Left ventricle myocardium inferior (tissue), 1 donor: ENCODE results near the gene SLCO2B1. TPM values are rescaled to one million over a fixed set of nuclear protein-coding genes. Genes with fewer than 3 reads are reported as not detected.

ENCODE experiments used
- DNase-seq: peaks from one replicate; pipeline ENCODE4 v3.0.0-alpha.2; 2020
- H3K27ac ChIP-seq: fragments of 200-600 bp; replicated peaks from 2 replicates; pipeline ENCODE4 v1.8.0; 2021
- H3K27me3 ChIP-seq: fragments of 200-600 bp; 2 replicates; pipeline ENCODE4 v1.8.0; 2021; ENCODE audit warnings: low read depth
- H3K36me3 ChIP-seq: fragments of 200-600 bp; 2 replicates; pipeline ENCODE4 v1.8.0; 2021
- H3K4me1 ChIP-seq: fragments of 200-600 bp; 2 replicates; pipeline ENCODE4 v1.8.0; 2021
- H3K4me3 ChIP-seq: fragments of 200-600 bp; 2 replicates; pipeline ENCODE4 v1.8.0; 2021; ENCODE audit warnings: mild to moderate bottlenecking, moderate library complexity
- H3K9me3 ChIP-seq: fragments of 200-600 bp; replicated peaks from 2 replicates; pipeline ENCODE4 v1.8.0; 2021
- intact Hi-C: fragments of 100-400 bp; cut with micrococcal nuclease; formaldehyde crosslinking; loops from one replicate; pipeline ENCODE4 v1.11.0; 2022
- total RNA-seq: library from RNA; stranded (reverse); fragmentation: NEBNext Ultra II Directional; extraction: Animal tissue kit (Norgen Biotek cat#: 25700); gene quantifications from one replicate; pipeline ENCODE4 v1.2.1, GENCODE V29; 2021
- TF ChIP-seq, protein P1 (sequence below): fragments of 200-600 bp; IDR thresholded peaks from 2 replicates; pipeline ENCODE4 v1.8.0; 2021; ENCODE audit warnings: antibody characterized with exemption, mild to moderate bottlenecking, borderline replicate concordance
- donor health status: DM: no; HTN: yes; CAD: no; lungs with severe emphysema.

SLCO2B1 gene
- total RNA-seq, 1 donor from 2014 or later = 22.7 TPM

DNA sequence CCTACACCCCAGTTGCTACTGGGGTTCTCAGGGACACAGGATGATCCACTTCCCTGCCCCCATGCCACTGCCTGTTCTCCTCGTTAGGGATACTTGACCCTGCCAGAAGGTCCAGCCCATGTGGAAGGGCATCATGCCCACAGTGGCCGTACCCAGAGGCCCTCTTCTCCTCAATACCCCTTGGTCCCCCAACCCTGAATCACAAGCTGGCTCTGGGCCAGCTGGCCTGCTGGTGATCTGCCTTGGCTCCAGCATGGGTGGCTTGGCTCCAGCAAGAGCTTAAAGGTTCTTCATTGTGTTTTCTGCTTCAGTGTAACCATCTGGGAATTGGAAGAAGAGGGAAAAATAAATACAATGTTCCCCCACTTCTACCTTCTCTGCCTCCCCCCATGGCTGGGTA, 78.6 kb downstream of the SLCO2B1 start:
- no peaks in the 10 kb centered on the region for H3K36me3 ChIP-seq
- H3K4me1 ChIP-seq = no peaks in the 10 kb centered on the region
- H3K4me3 ChIP-seq = no peak overlapping the region
- intact Hi-C loops = no loop called here
- no peak for DNase-seq
- TF ChIP-seq, protein P1, sequence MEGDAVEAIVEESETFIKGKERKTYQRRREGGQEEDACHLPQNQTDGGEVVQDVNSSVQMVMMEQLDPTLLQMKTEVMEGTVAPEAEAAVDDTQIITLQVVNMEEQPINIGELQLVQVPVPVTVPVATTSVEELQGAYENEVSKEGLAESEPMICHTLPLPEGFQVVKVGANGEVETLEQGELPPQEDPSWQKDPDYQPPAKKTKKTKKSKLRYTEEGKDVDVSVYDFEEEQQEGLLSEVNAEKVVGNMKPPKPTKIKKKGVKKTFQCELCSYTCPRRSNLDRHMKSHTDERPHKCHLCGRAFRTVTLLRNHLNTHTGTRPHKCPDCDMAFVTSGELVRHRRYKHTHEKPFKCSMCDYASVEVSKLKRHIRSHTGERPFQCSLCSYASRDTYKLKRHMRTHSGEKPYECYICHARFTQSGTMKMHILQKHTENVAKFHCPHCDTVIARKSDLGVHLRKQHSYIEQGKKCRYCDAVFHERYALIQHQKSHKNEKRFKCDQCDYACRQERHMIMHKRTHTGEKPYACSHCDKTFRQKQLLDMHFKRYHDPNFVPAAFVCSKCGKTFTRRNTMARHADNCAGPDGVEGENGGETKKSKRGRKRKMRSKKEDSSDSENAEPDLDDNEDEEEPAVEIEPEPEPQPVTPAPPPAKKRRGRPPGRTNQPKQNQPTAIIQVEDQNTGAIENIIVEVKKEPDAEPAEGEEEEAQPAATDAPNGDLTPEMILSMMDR = no peak
- H3K9me3 ChIP-seq = no peaks in the 10 kb centered on the region
- no peak overlapping the region for H3K27ac ChIP-seq
- peaks cover 31% of the 10 kb centered on the region for H3K27me3 ChIP-seq

DNA sequence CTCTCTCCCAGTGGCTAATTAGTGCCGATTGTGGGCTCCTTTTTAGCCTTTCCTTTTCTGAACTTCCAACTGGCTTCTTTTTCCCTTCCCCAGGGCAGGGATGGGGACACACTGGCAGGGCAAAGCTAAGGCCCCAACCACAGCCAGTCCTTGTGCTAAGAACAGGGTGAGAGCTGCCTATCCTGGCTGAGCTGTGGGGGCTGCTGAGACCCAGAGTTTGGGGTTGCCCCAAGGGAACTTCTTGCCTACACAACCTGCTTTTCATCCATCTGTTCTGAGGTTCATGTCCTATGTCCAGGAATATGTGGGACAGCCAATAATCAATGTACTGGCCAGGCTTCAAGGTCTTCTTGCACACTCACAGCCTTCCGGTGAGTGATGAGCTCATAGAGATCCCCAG, 79.7 kb downstream of the SLCO2B1 start:
- Histone ChIP-seq H3K4me1 (no peaks in the 10 kb centered on the region), H3K4me3 (no peak overlapping the region), H3K27me3 (peaks cover 43% of the 10 kb centered on the region), H3K9me3 (no peaks in the 10 kb centered on the region), H3K36me3 (no peaks in the 10 kb centered on the region), H3K27ac (no peak overlapping the region)
- TF ChIP-seq, protein P1 = no peak
- no peak for DNase-seq
- intact Hi-C loops = no loop called here

DNA sequence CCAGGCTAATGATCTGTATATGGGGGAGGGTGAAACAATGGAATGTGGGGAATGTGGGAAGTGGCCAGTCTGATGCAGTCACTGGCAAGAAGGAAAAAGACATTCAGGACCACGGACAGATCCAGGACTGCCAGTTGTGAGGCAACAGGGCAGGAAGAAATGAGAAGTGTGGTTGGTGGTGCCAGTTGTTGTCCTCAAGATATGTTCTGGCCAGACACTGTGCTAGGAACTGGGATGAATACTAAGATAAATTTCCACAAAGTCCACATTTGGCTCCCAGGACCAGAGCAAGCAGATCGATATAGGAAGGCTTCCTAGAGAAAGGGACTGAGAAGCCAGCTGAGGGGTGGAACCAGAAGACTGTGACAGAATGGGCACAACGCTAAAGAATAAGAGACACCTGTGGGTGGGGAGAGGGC, 82.9 kb downstream of the SLCO2B1 start:
- Histone ChIP-seq H3K4me3 (no peak overlapping the region), H3K9me3 (no peaks in the 10 kb centered on the region), H3K27ac (no peak overlapping the region), H3K27me3 (peaks cover 66% of the 10 kb centered on the region), H3K36me3 (no peaks in the 10 kb centered on the region), H3K4me1 (no peaks in the 10 kb centered on the region)
- no peak for DNase-seq
- TF ChIP-seq, protein P1 = no peak
- intact Hi-C loops = no loop called here

DNA sequence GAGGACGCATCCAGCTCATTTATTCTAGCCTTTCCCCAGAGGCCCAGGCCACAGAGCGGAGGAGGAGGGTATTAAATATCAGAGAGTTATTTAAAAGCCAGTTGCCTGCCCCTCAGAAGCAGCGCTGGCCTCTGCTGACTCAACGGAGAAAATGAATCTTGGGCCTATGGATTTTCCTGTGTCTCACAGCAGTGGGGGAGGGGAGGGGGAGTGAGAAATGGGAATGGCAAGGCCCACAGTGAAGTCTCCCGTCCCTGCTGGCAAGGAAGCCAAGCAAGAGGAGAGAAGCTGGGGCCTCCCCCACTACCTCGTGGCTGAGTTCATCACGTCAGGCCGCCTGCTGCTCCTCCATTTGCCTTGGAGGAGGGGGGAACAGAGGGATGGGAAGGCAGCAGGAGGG, 85.2 kb downstream of the SLCO2B1 start:
- TF ChIP-seq, protein P1 = no peak
- Histone ChIP-seq H3K4me3 (no peak overlapping the region), H3K27ac (no peak overlapping the region), H3K4me1 (peaks cover 10% of the 10 kb centered on the region), H3K27me3 (peaks cover 71% of the 10 kb centered on the region), H3K36me3 (no peaks in the 10 kb centered on the region), H3K9me3 (no peaks in the 10 kb centered on the region)
- intact Hi-C loops = no loop called here
- DNase-seq = no peak

DNA sequence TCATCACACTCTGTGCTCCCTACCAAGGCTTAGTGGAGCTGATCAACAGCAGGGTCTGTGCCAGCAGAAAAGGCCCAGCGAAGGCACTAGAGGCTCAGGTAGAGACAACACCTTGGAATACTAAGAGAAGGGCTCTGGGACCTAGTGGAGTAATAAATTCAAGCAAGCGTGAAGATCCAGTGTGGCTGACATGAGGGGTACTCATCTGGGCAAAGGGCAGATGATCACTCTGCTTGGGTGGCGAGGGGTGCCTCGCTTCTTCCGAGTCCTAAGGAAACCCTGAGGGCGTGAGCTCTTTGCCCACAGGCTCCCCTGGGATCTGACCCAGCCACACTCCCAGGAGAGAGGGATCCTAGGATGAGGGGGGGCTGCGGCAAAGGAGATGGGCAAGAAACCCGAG, 86.1 kb downstream of the SLCO2B1 start:
- TF ChIP-seq, protein P1 = no peak
- Histone ChIP-seq H3K36me3 (no peaks in the 10 kb centered on the region), H3K27me3 (peaks cover 71% of the 10 kb centered on the region), H3K9me3 (no peaks in the 10 kb centered on the region), H3K4me3 (no peak overlapping the region), H3K27ac (no peak overlapping the region), H3K4me1 (peaks cover 16% of the 10 kb centered on the region)
- DNase-seq = no peak
- intact Hi-C loops = no loop called here
